Measurements from ENCODE around the gene C1orf122. TPM values are rescaled to one million over a fixed set of nuclear protein-coding genes. Genes with fewer than 3 reads are reported as not detected.

Gene C1orf122
- total RNA-seq, 1 experiment from 2014 or later: 77.2 TPM

GRCh38 chr1:37764888-37765441 lies 42.6 kb upstream of the C1orf122 start, which contains the start of gene EPHA10:
TSS of gene EPHA10 (minus strand) at chr1:37765120. CDS start at chr1:37765066, 54 bp downstream.
- peaks cover 10% of the 10 kb centered on the region; the same call in 1 of the 2 replicates for H3K4me1 ChIP-seq (ENCODE audit: control insufficient read depth, insufficient read depth, low read length)
- intact Hi-C loops (cut with micrococcal nuclease; ENCODE audit: unreplicated experiment): no loop called here
- ChIA-PET CTCF (interaction anchor here (0.7 kb wide), 1 partner anchor 11 kb away, joined by 8 read pairs; no protein-coding TSS in a partner anchor), POLR2A (interaction anchor here (0.6 kb wide), 1 partner anchor 1250 kb away, joined by 3 read pairs; no protein-coding TSS in a partner anchor)
- H3K4me3 ChIP-seq (ENCODE audit: low read depth in 2 of 2, low read length in 2 of 2): peak within 1 kb of the TSS; percentile 39 to 54
- in situ Hi-C loops (cut with HindIII; ENCODE audit: low pct_unique_long_range_greater_than_20kb, low sequenced_read_pairs): no loop called here
- no TSS peak for BruUV-seq (replicated peaks)
- H3K9me3 ChIP-seq (ENCODE audit: control insufficient read depth, insufficient read depth, low read depth, low read length): no peaks in the 10 kb centered on the region
- no peaks in the 10 kb centered on the region for H3K36me3 ChIP-seq (ENCODE audit: control insufficient read depth, insufficient read depth, low read length)
- H3K27ac ChIP-seq (ENCODE audit: low read length): no peak within 1 kb of the TSS
- no peak for TF ChIP-seq POLR2AphosphoS5 (IDR thresholded peaks at IDR 0.05; ENCODE audit: low read depth, low read length)
- TF ChIP-seq REST (IDR thresholded peaks at IDR 0.05; ENCODE audit: insufficient read depth in 1 of 2, low read depth in 2 of 2, low read length in 1 of 2): no peak; a peak in 1 of 4 replicates
- no peak for TF ChIP-seq CTCF (IDR thresholded peaks at IDR 0.05)
- no peak for TF ChIP-seq TCF7L2 (IDR thresholded peaks at IDR 0.05; ENCODE audit: low read depth, low read length)
- TF ChIP-seq SIN3A (IDR thresholded peaks at IDR 0.05; ENCODE audit: borderline replicate concordance, insufficient read depth, low read depth, low read length): no peak
- no peak for DNase-seq (ENCODE audit: low read depth, low spot score)
- peaks cover 27% of the 10 kb centered on the region for H3K27me3 ChIP-seq (ENCODE audit: control insufficient read depth, insufficient read depth, low read length)
- peak; percentile 12; the same call in 1 of the 2 replicates for ATAC-seq

GRCh38 chr1:37765916-37766664 lies 41.5 kb upstream of the C1orf122 start:
- POLR2A ChIA-PET: no interaction called here
- intact Hi-C loops (cut with micrococcal nuclease; ENCODE audit: unreplicated experiment) (no loop called here), in situ Hi-C loops (cut with HindIII; ENCODE audit: low pct_unique_long_range_greater_than_20kb, low sequenced_read_pairs) (no loop called here)
- DNase-seq (ENCODE audit: low read depth, low spot score) (no peak), ATAC-seq (peak; percentile 71)
- CTCF ChIA-PET: interaction anchor here (0.6 kb wide), 2 partner anchors 48 to 217 kb away, joined by 3 to 6 read pairs; no protein-coding TSS in a partner anchor
- Histone ChIP-seq H3K4me1 (ENCODE audit: control insufficient read depth, insufficient read depth, low read length) (peaks cover 10% of the 10 kb centered on the region; the same call in 1 of the 2 replicates), H3K9me3 (ENCODE audit: control insufficient read depth, insufficient read depth, low read depth, low read length) (no peaks in the 10 kb centered on the region), H3K27me3 (ENCODE audit: control insufficient read depth, insufficient read depth, low read length) (peaks cover 27% of the 10 kb centered on the region), H3K4me3 (ENCODE audit: low read depth in 2 of 2, low read length in 2 of 2) (peak overlapping the region; percentile 39 to 54), H3K36me3 (ENCODE audit: control insufficient read depth, insufficient read depth, low read length) (no peaks in the 10 kb centered on the region), H3K27ac (ENCODE audit: low read length) (no peak overlapping the region)
- TF ChIP-seq CTCF (IDR thresholded peaks at IDR 0.05) (peak; percentile 63), REST (IDR thresholded peaks at IDR 0.05; ENCODE audit: insufficient read depth in 1 of 2, low read depth in 2 of 2, low read length in 1 of 2) (peak in 1 of 2 experiments; percentile 60; a peak in 1 of 4 replicates), SIN3A (IDR thresholded peaks at IDR 0.05; ENCODE audit: borderline replicate concordance, insufficient read depth, low read depth, low read length) (no peak), TCF7L2 (IDR thresholded peaks at IDR 0.05; ENCODE audit: low read depth, low read length) (no peak), POLR2AphosphoS5 (IDR thresholded peaks at IDR 0.05; ENCODE audit: low read depth, low read length) (no peak)
- BruUV-seq (replicated peaks): no TSS peak

Data from Panc1 (cell line).